GM21390 (cell line): ENCODE results near the gene ALDH1B1.
A peak's percentile ranks its signal among the peaks of the same experiment; 100 is the strongest.
"Not testable (repeated sequence)": the region's sequence is repeated elsewhere in the genome, so short reads cannot be mapped to it uniquely, and the experiment has no call there.

Source experiments
- ATAC-seq: cut with Tn5 transposase; IDR thresholded peaks from one replicate; pipeline ENCODE4 v1.9.1; 2021; ENCODE audit not compliant: unreplicated experiment

ALDH1B1 gene

DNA sequence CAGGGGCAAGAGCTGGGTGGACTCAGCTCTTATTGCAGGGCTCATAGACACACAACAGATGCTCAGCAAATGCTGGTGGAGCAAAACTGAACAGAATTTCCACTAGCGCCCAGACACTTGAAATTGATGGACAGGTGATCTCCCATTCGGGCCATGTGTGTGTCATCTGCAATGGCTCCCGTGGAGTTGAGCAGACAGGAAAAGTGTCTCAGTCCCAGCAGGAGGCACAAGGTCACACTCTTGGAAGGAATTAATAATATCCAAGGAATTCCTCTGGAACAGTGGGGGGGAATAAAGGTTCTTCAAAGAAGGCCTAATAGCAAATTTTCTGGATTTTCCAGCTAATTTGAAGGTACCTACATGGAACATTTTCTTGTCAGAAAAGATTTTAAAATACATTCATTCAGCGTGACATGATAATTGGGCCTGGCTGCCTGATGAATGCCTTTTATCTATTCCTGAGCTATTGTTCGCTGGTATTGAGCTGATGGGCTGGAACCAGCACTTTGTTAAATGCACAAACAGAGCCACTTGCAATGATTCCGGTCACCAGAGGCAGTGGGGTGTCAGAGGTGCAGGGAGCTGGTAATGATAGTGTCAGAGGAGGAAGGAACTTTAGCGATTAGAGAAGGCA lies 31.5 kb upstream of the ALDH1B1 start:
- no peak for ATAC-seq

DNA sequence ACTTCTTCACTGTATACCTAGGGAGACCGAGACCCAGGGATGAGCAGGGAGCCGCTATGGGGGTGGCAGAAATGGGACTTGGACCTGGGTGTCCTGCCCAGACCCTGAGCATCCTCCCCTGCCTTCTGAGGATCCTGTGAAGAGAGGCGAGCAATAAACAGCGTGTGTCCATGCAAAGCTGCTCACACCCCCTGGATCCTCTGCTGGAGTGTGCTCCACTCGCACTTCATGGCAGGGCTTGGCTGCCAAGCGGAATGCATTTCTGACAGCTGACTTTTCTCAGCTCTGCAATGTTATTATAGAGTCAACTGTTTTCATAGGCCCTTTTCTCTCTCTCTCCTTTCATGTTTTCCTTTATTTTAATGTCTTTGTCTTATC lies 31.0 kb upstream of the ALDH1B1 start:
- ATAC-seq = no peak

DNA sequence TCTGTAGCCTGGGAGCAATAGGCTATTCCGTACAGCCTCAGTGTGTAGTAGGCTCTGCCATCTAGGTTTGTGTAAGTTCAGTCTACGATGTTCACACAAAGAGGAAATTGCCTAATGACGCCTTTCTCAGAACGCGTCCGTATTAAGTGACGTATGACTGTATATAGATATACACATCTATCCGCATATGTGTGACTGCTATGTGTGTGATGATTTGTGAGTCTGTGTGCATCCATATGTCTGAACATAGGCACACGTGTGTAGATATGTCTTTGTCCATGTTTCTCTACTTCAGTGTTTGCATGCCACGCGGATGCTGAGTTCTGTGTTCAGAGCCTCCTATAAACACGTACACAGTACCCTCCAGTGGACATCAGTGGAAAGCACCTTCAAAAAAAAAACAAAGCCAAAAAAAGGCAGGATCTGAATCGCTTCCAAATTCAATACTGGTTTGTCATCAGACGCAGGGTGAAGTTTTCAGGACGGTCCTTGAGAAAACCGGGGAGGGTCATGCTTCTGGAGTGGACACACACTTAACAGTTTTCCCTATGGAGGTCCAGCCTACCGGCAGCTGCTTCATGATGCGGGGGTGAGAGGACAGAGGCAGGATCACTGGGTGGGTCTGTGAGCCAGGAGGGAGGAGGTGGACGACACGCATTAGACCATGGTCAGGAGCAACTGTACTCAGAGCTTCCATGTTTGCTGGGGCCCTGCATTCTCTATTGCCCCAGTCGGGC lies 29.5 kb upstream of the ALDH1B1 start:
- ATAC-seq = peak; percentile 53

DNA sequence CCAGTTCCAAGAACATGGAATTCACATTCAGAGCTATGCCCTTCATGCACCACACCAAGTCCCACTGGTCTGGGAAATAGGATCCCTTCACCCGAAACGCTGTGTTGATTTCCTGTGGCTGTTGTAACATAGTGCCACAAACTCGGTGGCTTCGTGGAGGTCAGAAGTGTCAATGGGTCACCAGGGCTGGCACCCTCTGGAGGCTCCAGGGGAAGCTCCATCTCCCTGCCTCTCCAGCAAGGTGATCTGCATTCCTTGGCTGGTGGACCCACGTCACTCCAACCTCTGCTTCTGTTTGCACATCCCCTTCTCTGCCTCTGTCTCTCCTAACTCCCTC lies 28.9 kb upstream of the ALDH1B1 start:
- no peak for ATAC-seq

DNA sequence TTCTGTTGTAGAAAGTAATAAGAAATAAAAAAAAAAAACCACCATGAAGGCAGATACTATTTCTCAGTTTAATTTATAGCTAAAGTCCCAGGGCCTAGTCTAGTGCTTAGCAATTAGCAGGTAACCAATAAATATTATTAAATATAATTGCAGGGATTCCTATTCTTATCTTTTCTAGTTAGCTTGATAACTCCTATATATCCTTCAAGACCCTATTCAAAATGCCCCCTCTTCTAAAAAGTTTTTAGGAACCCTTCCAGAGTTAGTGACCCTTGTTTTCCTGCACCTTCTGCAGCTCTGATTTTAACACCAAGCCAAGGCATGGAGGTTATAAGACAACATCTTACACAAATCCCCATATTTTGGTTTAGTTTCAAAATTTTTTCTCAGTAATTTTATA lies 24.6 kb upstream of the ALDH1B1 start:
- ATAC-seq = no peak

DNA sequence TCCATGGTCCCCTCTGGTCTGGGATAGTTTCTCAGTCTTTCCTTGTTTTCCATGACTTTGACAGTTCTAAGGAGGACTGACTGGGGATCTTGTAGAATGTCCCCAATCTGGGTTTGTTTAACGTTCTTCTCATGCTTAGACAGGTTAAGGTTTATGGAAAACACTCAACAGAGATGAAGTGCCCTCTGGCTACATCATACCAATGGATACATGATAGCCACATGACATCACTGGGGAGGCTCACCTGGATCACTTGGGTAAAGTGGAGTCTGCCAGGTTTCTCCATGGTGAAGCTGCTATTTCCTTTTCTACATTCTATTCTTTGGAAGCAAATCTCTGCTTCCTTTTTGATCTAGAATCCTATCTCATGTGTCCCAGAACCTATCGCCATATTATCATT lies 23.8 kb upstream of the ALDH1B1 start:
- ATAC-seq = no peak

DNA sequence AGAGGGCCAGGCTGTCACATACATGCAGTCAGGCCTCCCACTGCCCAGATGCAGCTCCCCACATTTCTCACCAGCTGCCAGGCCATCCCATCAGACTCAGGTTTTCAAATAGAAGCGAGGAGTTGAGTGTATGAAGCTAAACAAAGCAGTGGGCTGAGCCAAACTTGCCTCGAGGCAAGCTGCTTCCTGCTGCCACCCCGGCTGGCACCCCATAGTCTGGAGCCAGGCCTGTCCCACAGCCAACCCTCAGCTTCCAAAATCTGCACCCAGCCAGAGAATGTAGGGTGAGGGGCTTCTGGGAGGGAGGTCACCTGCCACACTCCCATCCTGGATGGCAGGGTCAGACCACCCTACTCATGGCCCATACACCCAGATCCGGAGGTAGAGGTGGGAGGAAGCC lies 22.3 kb upstream of the ALDH1B1 start:
- no peak for ATAC-seq

DNA sequence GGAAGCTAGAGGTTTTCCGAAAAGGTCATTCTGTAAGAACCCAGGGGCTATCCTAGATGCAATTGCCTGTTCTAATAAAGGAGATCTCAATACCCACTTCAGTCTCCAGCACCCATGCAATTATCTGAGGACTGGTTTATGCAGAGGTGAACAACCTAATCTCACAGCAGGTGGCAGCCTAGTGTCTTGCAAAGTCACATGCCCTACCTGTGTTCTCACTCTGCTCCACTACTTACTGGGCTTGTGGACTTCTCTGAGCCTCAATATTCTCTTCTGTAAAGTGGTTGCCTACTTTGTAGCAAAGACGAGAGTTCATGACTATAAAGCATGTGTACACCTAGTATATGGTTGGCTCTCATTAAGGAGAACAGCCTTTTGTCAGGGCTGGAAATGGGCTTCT lies 21.0 kb upstream of the ALDH1B1 start:
- no peak for ATAC-seq

DNA sequence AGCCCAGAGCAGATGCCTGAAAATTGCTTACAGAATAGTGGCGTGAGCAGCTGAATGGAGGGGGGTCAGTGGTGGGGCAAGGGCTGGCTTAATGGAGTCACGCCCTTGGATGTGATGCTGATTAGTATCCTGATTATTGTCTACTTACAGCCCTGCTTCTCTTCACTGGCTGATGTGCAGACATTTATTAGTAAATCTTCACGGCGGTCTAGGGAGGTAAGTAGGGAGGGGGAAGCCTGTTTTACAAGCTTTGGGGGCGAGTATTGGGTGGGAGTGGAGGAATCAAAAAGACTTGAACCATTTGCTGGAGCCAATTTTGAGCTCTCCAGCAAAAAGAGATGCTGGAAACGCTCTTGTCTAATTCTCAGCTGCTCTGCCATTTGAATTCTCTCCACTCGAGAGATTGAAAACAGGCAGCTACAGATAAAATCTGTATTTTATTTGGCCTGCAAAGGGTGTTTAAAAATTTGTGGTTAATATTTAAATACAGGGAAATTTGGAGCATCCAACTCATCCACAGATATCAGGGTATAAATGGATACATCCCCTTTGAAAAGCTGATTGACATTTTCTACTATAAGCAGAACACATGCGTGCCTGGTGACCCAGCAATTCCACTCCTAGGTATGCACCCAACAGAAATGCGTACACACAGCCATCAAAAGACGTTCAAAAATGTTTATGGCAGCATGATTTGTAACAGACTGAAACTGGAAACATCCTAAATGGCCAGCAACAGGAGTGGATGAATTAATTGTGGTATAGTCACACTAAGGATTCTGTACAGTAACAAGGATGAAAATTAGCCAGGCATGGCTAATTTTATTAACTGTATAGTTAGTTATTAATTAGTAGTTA lies 19.5 kb upstream of the ALDH1B1 start:
- ATAC-seq = no peak

DNA sequence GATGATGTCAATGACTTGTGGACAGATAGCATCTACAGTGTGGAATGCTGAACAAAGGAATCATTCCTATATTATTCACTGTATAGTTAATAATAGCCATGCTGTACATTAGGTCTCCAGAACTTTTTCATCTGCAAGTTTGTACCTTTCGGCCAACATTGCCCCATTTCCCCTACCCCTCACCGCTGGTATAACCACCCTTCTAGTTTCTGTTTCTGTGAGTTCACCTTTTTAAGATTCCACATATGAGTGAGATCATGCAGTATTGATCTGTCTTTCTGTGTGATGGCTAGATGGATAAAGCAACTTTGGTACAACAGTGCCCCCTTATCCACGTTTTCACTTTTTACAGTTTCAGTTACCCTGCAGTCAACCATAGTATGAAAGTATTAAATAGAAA lies 18.8 kb upstream of the ALDH1B1 start:
- ATAC-seq = no peak

DNA sequence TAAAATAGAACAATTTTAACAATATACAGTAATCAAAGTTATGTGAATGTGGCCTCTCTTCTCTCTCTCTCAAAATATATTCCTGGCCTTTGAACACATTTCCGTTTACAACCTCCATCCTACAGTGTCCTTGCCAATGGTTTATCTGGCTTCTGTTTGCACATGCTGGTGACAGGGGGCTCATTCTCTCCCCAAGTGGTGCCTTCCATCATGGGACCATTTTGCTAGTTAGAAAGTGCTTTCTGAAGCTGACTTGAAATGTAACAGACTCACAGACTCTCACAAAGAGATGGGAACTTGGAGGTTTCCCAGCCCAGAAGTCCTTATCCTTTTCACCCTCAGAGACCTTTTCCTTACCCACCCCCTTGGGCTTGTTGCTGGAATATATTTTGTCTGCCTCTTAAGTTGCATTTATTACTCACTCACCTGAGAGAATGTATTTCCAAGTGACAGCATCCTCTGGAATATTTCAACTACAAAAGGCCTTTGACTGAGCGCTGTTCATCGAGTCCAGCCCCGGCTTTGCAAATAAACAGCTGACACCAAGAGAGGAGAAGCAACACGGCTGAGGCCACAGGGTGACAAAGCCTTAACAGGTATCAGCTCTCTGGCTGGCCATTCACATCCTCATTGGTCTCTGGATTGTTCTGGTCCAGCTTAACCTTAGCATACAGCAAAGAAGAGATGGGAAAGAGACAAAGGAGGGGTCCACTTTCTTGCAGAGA lies 17.5 kb upstream of the ALDH1B1 start:
- no peak for ATAC-seq

DNA sequence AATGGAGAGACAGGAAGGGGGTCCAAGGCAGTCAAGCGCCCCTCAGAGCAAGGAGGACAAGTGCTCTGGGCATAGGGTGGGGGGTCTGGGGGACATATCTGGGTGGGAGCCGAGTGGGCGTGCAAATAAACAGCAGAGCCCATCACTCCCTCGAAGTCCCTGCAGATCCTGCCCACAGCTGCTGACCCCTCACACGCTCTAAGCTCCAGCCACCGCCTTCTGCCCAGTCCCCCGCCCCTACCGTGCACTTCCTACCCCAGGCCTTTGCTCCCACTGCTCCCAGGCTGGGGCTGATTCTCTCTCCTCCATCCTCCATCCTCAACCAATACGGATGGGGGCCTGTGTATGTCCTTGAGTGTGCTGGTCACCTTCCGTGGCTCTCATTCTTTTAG lies 16.9 kb upstream of the ALDH1B1 start:
- no peak for ATAC-seq

DNA sequence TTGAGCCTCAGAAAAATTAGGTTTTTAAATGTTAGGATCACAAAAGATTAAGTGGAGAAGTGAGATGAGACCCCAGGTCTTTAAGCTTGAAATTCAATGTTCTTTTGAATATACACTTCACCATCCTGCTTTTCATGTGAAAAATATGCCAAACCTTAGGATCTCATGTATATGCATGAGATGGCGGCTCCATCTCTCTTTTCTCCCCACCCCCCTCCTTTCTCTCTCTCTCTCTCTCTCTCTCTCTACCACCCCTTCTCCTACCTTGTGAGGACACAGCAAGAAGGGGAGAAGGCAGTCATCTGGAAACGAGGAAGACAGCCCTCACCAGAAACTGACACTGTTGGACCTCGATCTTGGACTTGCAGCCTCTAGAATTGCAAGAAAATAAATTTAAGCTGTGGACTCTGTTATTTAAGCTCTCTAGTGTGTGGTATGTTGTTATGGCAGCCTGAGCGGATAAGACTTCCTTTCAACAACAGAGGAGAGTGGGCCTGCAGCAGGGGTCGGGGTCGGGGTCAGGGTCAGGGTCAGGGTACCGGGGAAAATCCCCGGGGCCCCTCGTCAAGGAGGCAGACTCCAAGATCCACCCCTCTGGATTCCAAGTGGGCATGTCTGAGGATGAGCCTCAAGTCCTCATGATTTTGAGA lies 16.4 kb upstream of the ALDH1B1 start:
- no peak for ATAC-seq

DNA sequence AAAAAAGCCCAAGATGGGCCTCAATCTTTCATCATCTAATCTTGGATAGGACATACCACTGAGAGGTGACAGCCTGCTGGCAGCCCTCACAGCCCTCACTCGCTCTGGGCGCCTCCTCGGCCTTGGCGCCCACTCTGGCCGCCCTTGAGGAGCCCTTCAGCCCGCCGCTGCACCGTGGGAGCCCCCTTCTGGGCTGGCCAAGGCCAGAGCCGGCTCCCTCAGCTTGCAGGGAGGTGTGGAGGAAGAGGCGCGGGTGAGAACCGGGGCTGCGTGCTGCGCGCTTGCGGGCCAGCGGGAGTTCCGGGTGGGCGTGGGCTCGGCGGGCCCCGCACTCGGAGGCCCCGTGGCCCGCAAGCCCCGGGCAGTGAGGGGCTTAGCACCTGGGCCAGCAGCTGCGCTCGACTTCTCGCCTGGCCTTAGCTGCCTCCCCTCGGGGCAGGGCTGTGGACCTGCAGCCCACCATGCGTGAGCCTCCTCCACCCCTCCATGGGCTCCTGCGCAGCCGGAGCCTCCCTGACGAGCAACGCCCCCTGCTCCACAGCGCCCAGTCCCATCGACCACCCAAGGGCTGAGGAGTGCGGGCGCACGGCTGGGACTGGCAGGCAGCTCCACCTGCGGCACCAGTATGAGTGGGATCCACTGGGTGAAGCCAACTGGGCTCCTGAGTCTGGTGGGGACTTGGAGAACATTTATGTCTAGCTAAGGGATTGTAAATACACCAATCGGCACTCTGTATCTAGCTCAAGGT lies 15.0 kb upstream of the ALDH1B1 start:
- ATAC-seq = not testable (repeated sequence)

DNA sequence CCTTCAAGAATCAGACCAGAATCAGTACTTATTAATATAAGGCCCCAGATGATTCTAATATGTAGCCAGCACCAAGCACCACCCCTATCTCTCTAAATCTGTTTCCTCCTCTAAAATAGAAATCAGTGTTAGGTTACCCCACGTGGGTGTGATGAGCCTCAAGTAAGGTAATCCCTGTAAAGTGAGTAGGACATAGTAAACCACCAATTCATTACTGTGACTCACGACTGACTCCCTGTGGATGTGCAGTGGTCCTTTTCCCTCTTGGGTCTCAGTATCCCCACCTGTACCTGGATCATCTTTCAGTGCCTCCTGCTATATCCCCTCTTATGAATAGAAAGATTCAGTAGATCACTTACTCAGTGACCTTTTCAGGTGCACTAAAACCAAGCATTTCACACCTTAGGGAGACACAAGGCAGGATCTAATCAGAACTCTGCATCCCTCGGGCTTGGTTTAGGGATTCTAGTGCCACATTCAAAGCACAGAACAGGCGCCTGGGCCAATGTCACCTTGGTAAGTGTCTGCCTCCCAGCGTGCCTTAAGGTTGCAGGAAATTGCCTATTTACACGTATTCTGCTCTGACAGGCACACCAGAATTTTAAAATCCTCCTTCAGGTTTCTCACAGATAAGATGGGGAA lies 12.2 kb upstream of the ALDH1B1 start:
- ATAC-seq = no peak

DNA sequence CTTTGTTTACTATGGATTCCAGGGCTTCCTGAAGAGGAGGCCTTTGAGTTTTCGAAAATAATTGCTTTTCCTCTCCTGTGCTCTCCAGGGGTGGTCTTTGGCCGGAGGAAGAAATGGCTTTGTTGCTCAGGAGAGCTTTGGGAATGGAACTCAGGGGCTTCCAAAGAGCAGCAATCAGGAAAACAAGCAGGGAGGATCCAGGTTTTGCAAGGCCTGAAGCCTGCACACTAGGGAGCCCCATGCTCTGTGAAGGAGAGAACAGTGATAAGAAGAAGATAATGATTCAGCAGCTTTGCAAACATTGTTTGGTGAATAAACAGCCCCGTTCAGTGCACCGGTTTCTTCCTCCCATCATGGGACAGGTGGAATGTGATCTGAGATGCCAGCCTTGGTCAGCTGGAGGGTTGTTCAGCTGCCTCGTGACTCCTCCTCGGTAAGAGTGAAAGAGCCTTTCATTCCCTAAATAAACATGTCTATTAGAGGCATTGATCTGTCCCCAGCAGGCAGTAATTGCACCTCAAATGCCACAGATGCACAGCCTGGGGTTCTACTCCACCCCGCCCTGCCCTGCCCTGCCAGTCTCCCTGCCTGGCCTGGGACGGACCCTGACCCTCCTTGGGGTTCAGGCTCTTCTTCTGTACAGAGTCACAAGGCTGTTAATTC lies 11.5 kb upstream of the ALDH1B1 start:
- no peak for ATAC-seq

DNA sequence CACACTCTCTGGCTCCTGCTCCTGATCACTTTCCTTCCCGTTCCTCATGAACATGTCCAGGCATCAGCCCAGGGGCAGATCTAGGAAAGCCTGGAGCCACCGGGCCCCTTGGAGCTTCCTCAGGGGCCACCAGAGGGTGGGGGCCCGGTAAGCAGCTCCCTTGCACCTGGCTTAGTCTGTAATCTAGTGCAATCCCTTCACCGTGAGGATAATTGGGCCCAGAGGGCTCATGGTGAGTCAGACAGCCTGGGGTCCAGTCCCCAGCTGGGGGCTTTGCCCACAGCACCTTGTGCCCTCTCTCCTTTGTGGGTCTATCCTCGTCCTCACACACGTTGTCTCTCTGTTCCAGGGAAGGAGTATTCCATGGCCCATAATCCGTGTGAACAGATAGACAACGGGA lies 10.4 kb upstream of the ALDH1B1 start:
- no peak for ATAC-seq

DNA sequence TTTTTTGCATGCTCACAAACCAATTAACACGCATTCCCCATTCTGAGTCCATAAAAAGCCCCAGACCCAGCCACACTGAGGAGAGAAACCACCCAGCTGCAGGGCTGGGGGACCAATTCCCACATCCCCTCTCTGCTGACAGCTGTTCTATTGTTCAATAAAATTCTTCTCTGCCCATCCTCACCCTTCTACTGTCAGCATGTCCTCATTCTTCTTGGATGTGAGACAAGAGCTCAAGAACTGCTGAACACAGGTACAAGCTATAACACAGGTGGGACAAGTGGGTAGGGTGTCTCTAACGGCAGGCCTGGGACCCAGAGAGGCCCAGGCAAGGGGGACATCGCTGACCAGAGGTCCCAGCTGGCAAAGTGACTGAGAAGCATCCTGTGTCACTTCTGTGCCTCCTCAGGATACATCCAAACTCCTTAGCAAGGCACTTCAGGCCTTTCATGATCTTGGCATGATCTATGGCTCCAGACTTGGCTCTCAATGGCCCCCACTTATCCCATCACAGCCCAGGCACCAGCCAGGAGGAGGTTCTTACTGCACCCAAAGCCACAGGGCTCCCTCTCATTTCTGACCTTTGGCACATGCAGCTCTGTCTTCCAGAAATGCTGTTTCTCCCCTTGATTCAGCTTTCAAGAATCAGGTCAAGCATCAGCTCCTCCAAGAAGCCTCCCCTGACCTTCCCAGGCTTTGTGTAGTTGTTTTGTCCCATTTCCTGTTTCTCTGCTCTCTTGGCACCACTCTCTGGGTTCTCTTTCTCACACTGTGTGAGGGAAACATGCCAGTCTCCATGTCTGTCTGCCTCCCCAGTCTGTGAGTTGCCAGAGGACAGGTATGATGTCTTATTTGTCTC lies 7.3 kb upstream of the ALDH1B1 start:
- ATAC-seq = no peak
